CD4-positive, alpha-beta T cell treated with Interleukin-21 for 1 hour (primary cell): Measurements from ENCODE around the gene TMEM156.

Experiments
- DNase-seq: peaks from one replicate; pipeline ENCODE4 v3.0.0-alpha.2; 2020

TMEM156 gene

GRCh38 chr4:39032218-39033085, at the start of gene TMEM156:
Gene TMEM156 (minus strand): TSS chr4:39032409. CDS start chr4:39032313, 96 bp downstream.
- DNase-seq = peak; percentile 80

GRCh38 chr4:39078829-39079228, 46.6 kb upstream of the TMEM156 start:
- DNase-seq = no peak

GRCh38 chr4:39068907-39069306, 36.7 kb upstream of the TMEM156 start:
- no peak for DNase-seq

- no peak for DNase-seq
Measured at GRCh38 chr4:39067451-39067850, 35.2 kb upstream of the TMEM156 start.

GRCh38 chr4:39067031-39067430, 34.8 kb upstream of the TMEM156 start:
- DNase-seq = no peak

GRCh38 chr4:39066371-39066770, 34.2 kb upstream of the TMEM156 start:
- DNase-seq = no peak

GRCh38 chr4:39063430-39063829, 31.2 kb upstream of the TMEM156 start:
- no peak for DNase-seq

GRCh38 chr4:39062770-39063097, 30.5 kb upstream of the TMEM156 start:
- no peak for DNase-seq

- DNase-seq = no peak
Measured at GRCh38 chr4:39062094-39062769, 30.0 kb upstream of the TMEM156 start, which contains the start of gene KLHL5. Gene KLHL5 (plus strand): TSS chr4:39062232. CDS start chr4:39062653, 421 bp downstream.

- no peak for DNase-seq
Measured at GRCh38 chr4:39061457-39061856, 29.2 kb upstream of the TMEM156 start.

- DNase-seq = no peak
Measured at GRCh38 chr4:39056023-39056422, 23.8 kb upstream of the TMEM156 start.

GRCh38 chr4:39054497-39054896, 22.3 kb upstream of the TMEM156 start:
- no peak for DNase-seq

- DNase-seq = no peak
Measured at GRCh38 chr4:39053983-39054382, 21.8 kb upstream of the TMEM156 start.

- DNase-seq = no peak
Measured at GRCh38 chr4:39051492-39051891, 19.3 kb upstream of the TMEM156 start.

GRCh38 chr4:39050590-39050989, 18.4 kb upstream of the TMEM156 start:
- no peak for DNase-seq

GRCh38 chr4:39048311-39048710, 16.1 kb upstream of the TMEM156 start:
- peak; percentile 42 for DNase-seq

- DNase-seq = no peak
Measured at GRCh38 chr4:39047681-39048080, 15.5 kb upstream of the TMEM156 start.

- DNase-seq = no peak
Measured at GRCh38 chr4:39046249-39046648, 14.0 kb upstream of the TMEM156 start.

GRCh38 chr4:39045827-39046221, 13.6 kb upstream of the TMEM156 start:
- DNase-seq = peak; percentile 52

- no peak for DNase-seq
Measured at GRCh38 chr4:39044956-39045826, 13.0 kb upstream of the TMEM156 start.

- peak; percentile 98 for DNase-seq
Measured at GRCh38 chr4:39044364-39044955, 12.3 kb upstream of the TMEM156 start.

- DNase-seq = peak; percentile 31
Measured at GRCh38 chr4:39043861-39044363, 11.7 kb upstream of the TMEM156 start.
